Activated CD8-positive, alpha-beta T cell treated with anti-CD3 and anti-CD28 coated beads for 36 hours (primary cell): Measurements from ENCODE around the gene RDH5. TPM values are rescaled to one million over a fixed set of nuclear protein-coding genes. Genes with fewer than 3 reads are reported as not detected.

Experiments used
- ATAC-seq: fragments of 200-7000 bp; cut with Tn5 transposase; one replicate; pipeline ENCODE4 v1.10.0; 2021; ENCODE audit warnings: mild to moderate bottlenecking, moderate library complexity
- CTCF ChIA-PET: fragments of 350-600 bp; sonication (Branson Sonifier 250); formaldehyde crosslinking; loops from one replicate; lab custom pipeline; 2021; ENCODE audit warnings: antibody characterized with exemption; lab: Charles Lee
- POLR2A ChIA-PET: fragments of 350-600 bp; sonication (Branson Sonifier 250); formaldehyde crosslinking; loops from one replicate; lab custom pipeline; 2021; ENCODE audit warnings: antibody characterized with exemption; lab: Charles Lee
- DNase-seq: peaks from one replicate; pipeline ENCODE4 v3.0.0-alpha.2; 2020
- H3K27ac Mint-ChIP-seq: one replicate; pipeline ENCODE4 v1.8.0; 2021; ENCODE audit warnings: mild to moderate bottlenecking, mixed read lengths
- H3K27me3 Mint-ChIP-seq: one replicate; pipeline ENCODE4 v1.8.0; 2021; ENCODE audit warnings: mixed read lengths
- H3K36me3 Mint-ChIP-seq: one replicate; pipeline ENCODE4 v1.8.0; 2021; ENCODE audit warnings: low read depth, mixed read lengths
- H3K4me1 Mint-ChIP-seq: one replicate; pipeline ENCODE4 v1.8.0; 2021; ENCODE audit warnings: low read depth, mixed read lengths
- H3K4me3 Mint-ChIP-seq: one replicate; pipeline ENCODE4 v1.8.0; 2021; ENCODE audit warnings: mild to moderate bottlenecking, moderate library complexity, mixed read lengths
- H3K9me3 Mint-ChIP-seq: one replicate; pipeline ENCODE4 v1.8.0; 2021; ENCODE audit warnings: mixed read lengths
- intact Hi-C: fragments of 100-400 bp; cut with micrococcal nuclease; formaldehyde crosslinking; loops from one replicate; pipeline ENCODE4 v1.10.0; 2022
- total RNA-seq, 2 experiments: library from RNA; stranded (reverse); gene quantifications; one replicate each; pipeline ENCODE4 v1.2.3, GENCODE V29; 2021
- TF ChIP-seq, protein P1 (sequence below): fragments of 200-600 bp; IDR thresholded peaks from one replicate; pipeline ENCODE4 v1.8.0; 2022; ENCODE audit warnings: antibody characterized with exemption, mild to moderate bottlenecking

The RDH5 gene
- total RNA-seq, 2 experiments from 2014 or later = 5.3 to 6.8 TPM

DNA sequence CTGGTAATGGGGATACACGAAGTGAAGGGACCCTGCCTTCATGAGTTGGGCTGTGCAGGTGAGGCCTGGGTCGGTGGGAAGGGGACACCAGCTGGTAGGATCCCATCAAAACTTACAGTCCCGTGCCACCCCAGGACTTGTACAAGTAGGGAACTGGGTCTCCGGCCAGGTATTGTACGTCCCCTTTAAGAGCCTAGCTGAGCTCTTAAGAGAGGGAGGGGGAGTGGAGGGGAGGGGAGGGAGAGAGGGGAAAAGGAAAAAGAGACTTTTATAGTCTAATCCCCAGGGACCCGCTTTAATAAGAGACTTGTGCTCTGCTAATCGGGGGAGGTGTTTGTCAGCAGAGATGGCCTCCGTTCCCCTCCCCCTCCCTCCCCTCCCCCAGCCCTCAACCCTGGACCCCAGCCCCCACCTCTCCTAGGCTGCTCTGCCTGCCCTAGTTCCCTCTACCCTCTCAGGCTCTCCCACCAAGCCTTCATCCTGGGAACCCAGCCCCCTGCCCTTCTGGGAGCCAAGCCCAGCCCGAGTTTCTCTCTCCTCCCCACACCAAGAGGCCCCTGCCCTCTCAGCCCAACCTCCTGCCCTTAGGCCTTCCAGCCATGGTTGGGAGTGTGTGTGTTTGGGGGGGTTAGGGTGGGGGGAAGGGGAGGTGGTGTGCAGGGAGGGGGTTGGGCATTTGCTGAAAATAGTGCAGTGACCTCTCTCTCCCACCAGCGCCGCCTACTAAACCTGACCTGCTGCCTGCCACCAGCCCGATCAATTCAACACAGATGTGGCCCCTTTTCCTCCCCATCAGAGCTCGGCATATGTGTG, 25.4 kb downstream of the RDH5 start:
- intact Hi-C loops = no loop called here
- POLR2A ChIA-PET = interaction anchor here (0.6 to 1.9 kb wide), 9 partner anchors 11 to 72 kb away, joined by 3 to 6 read pairs (median 3); partner anchors contain the start of genes BLOC1S1 and SARNP
- H3K4me3 Mint-ChIP-seq = peak overlapping the region; percentile 86
- H3K9me3 Mint-ChIP-seq = no peaks in the 10 kb centered on the region
- H3K4me1 Mint-ChIP-seq = peaks cover 31% of the 10 kb centered on the region
- H3K27me3 Mint-ChIP-seq = no peaks in the 10 kb centered on the region
- peak overlapping the region; percentile 23 for H3K27ac Mint-ChIP-seq
- H3K36me3 Mint-ChIP-seq = peaks cover 7% of the 10 kb centered on the region
- ATAC-seq = no peak
- no peak for DNase-seq
- TF ChIP-seq, protein P1, sequence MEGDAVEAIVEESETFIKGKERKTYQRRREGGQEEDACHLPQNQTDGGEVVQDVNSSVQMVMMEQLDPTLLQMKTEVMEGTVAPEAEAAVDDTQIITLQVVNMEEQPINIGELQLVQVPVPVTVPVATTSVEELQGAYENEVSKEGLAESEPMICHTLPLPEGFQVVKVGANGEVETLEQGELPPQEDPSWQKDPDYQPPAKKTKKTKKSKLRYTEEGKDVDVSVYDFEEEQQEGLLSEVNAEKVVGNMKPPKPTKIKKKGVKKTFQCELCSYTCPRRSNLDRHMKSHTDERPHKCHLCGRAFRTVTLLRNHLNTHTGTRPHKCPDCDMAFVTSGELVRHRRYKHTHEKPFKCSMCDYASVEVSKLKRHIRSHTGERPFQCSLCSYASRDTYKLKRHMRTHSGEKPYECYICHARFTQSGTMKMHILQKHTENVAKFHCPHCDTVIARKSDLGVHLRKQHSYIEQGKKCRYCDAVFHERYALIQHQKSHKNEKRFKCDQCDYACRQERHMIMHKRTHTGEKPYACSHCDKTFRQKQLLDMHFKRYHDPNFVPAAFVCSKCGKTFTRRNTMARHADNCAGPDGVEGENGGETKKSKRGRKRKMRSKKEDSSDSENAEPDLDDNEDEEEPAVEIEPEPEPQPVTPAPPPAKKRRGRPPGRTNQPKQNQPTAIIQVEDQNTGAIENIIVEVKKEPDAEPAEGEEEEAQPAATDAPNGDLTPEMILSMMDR = no peak
- CTCF ChIA-PET = interaction anchor here (0.7 to 4.3 kb wide), 3 partner anchors 7 to 11 kb away, joined by 3 to 39 read pairs (median 3); no protein-coding TSS in a partner anchor

DNA sequence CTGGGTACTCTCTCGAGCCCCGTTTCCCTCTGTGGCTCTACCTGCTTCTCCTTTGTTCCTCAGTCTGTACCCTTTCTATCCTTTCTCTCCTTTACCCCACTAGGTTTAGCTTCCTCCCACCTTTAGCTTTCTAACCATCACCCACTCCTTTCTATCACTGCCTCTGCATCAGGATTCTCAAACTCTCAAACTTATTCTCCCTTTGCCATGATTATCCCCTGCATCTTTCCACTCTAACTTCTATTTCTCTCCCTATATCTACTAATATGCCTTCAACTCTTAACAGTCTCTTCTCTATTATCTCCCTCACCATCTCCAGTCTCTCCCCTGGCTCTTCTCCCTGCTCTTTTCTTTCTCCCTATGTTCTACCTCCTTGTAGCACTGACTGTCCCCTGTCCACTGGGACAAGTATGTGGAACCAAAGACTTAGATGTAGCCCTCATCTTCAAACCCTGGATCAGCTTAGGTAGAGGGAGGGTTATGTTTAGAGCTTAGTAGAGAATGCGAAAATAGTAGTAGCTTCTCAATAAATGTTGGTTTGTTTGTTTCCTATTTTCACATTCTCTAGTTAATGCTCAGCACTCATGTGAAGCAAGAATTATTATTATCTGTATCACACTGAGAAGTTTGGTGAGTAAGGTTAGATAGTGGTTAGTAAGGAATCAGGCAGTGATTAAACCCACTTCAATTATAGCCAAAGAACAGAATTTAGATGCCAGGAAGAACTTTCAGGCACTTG, 26.1 kb downstream of the RDH5 start:
- TF ChIP-seq, protein P1 = no peak
- ATAC-seq = no peak
- ChIA-PET POLR2A (interaction anchor here (0.6 to 1.6 kb wide), 5 partner anchors 17 to 186 kb away, joined by 3 to 6 read pairs (median 3); partner anchors contain the start of gene SARNP), CTCF (interaction anchor here (0.7 to 4.3 kb wide), 2 partner anchors 8 to 10 kb away, joined by 3 to 39 read pairs; no protein-coding TSS in a partner anchor)
- H3K4me1 Mint-ChIP-seq = peaks cover 28% of the 10 kb centered on the region
- DNase-seq = no peak
- H3K27me3 Mint-ChIP-seq = no peaks in the 10 kb centered on the region
- H3K36me3 Mint-ChIP-seq = peaks cover 10% of the 10 kb centered on the region
- H3K4me3 Mint-ChIP-seq = no peak overlapping the region
- peak overlapping the region; percentile 23 for H3K27ac Mint-ChIP-seq
- no peaks in the 10 kb centered on the region for H3K9me3 Mint-ChIP-seq
- intact Hi-C loops = no loop called here

DNA sequence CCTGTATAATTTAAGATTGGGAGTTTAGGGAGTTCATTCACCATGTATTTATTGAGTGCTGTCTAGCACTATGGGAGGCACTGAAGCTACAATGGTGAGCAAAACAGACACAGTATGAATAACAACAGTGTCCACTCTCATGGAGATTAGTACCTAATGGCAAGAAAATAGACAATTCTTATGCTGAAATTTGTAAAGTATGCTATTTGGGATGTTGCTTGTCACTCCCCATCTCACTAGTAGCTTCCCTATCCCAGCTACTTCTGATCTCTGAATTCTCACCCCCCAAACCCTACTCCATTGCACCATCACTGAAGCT, 26.7 kb downstream of the RDH5 start:
- CTCF ChIA-PET = interaction anchor here (1.0 to 4.3 kb wide), 2 partner anchors 9 to 294 kb away, joined by 3 to 39 read pairs; no protein-coding TSS in a partner anchor
- Mint-ChIP-seq H3K36me3 (peaks cover 11% of the 10 kb centered on the region), H3K9me3 (no peaks in the 10 kb centered on the region), H3K4me3 (no peak overlapping the region), H3K27ac (no peak overlapping the region), H3K4me1 (peaks cover 28% of the 10 kb centered on the region), H3K27me3 (no peaks in the 10 kb centered on the region)
- no peak for ATAC-seq
- intact Hi-C loops = no loop called here
- TF ChIP-seq, protein P1 = no peak
- no peak for DNase-seq
- POLR2A ChIA-PET = interaction anchor here (0.9 to 1.7 kb wide), 5 partner anchors 10 to 297 kb away, joined by 3 to 8 read pairs (median 3); no protein-coding TSS in a partner anchor

DNA sequence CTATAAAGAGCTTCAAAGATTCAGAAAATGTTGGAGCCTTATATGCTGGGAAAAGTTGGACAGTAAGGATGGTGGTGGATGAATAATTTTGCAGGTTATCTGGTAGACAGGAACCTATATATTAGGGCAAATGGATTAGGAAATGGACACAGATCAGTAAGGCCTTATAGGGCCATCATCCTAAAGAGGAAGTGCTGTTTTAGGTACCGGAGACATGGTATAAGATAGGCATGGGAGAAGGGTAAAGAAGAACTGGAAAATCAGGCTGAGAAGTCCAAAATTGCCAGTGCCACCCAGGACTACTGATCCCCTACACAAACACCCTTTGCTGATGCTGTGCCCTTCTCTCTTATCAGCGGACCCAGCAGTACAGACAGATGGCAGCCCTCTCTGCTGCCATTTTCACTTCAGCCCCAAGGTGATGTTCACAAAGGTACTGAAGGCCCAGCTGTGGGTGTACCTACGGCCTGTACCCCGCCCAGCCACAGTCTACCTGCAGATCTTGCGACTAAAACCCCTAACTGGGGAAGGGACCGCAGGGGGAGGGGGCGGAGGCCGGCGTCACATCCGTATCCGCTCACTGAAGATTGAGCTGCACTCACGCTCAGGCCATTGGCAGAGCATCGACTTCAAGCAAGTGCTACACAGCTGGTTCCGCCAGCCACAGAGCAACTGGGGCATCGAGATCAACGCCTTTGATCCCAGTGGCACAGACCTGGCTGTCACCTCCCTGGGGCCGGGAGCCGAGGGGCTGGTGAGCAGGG, 28.2 kb downstream of the RDH5 start:
- ChIA-PET CTCF (interaction anchor here (1.0 to 4.3 kb wide), 2 partner anchors 10 to 24 kb away, joined by 3 to 39 read pairs; no protein-coding TSS in a partner anchor), POLR2A (interaction anchor here (0.6 to 1.7 kb wide), 11 partner anchors 8 to 296 kb away, joined by 3 to 8 read pairs (median 4); partner anchors contain the start of gene DNAJC14)
- no peak for DNase-seq
- peak overlapping the region; percentile 4 for H3K27ac Mint-ChIP-seq
- H3K36me3 Mint-ChIP-seq = peaks cover 19% of the 10 kb centered on the region
- intact Hi-C loops = no loop called here
- no peak overlapping the region for H3K4me3 Mint-ChIP-seq
- no peaks in the 10 kb centered on the region for H3K27me3 Mint-ChIP-seq
- H3K9me3 Mint-ChIP-seq = no peaks in the 10 kb centered on the region
- ATAC-seq = no peak
- TF ChIP-seq, protein P1 = no peak
- peaks cover 21% of the 10 kb centered on the region for H3K4me1 Mint-ChIP-seq
